Uterus (tissue), 2 donors: ENCODE measurements around the gene PODNL1.

Experiments
- CTCF ChIP-seq, 4 experiments: fragments of 200-600 bp in 2 of 4; fragments of 450-650 bp in 2 of 4; sonication (generic) in 2 of 4; IDR thresholded peaks; one replicate each; pipeline ENCODE4 v1.5.1; 2016 to 2019; ENCODE audit warnings: antibody characterized with exemption in 4 of 4, mild to moderate bottlenecking in 2 of 4, moderate library complexity in 1 of 4
- POLR2A ChIP-seq, 2 donors: fragments of 450-650 bp; IDR thresholded peaks; one replicate each; pipeline ENCODE4 v1.6.1; 2016; ENCODE audit warnings: antibody characterized with exemption in 2 of 2, mild to moderate bottlenecking in 1 of 2, moderate library complexity in 1 of 2

- TF ChIP-seq CTCF (IDR thresholded peaks at IDR 0.05), result no peak
- no peak for TF ChIP-seq POLR2A (IDR thresholded peaks at IDR 0.05)
Observed at GRCh38 chr19:13917888-13918406, 20.3 kb downstream of the PODNL1 start.
